Activated T-cell treated with anti-CD3 and anti-CD28 coated beads, Interleukin-2, amount 50 U/mL, for 24 hours (primary cell): ENCODE results near the gene LBHD2.

ENCODE experiments used
- DNase-seq: peaks from one replicate; pipeline ENCODE4 v3.0.0-alpha.2; 2020
- H3K27ac Mint-ChIP-seq: 2 replicates; pipeline ENCODE4 v1.8.0; 2020; ENCODE audit warnings: mild to moderate bottlenecking, mixed read lengths
- H3K27me3 Mint-ChIP-seq: 2 replicates; pipeline ENCODE4 v1.8.0; 2020; ENCODE audit warnings: mixed read lengths
- H3K36me3 Mint-ChIP-seq: 2 replicates; pipeline ENCODE4 v1.8.0; 2020; ENCODE audit warnings: low read depth, mixed read lengths
- H3K4me1 Mint-ChIP-seq: 2 replicates; pipeline ENCODE4 v1.8.0; 2020; ENCODE audit warnings: low read depth, mixed read lengths
- H3K4me3 Mint-ChIP-seq: 2 replicates; pipeline ENCODE4 v1.8.0; 2020; ENCODE audit warnings: mild to moderate bottlenecking, moderate library complexity, mixed read lengths
- H3K9me3 Mint-ChIP-seq: 2 replicates; pipeline ENCODE4 v1.8.0; 2020; ENCODE audit warnings: mixed read lengths

Gene LBHD2

DNA sequence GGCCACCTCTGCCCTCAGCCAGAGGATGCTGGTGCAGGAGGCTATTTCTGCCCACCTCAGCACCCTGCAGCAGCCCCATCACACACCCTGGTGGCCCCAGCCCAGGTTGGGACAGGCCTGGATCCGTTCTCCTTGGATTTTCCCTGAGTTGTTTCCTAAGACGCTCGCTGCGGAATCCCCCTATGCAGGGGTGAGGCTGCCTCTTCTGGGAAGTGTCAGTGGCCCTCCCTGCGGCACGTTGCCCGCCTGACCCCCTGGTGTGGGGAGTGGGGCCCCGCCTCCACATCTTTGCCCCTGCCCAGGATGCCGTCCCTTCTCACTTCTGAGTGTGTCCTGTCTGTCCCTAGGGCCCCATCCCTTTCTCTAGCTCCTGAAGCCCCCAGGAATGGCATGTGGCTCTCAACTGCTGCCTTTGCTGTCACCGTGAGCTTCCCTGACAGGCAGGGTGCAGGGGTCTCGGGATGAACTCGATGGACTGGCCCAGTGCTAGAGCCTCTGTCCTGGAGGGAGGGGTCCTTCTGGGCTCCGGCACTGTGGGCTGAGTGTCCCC is 9.9 kb downstream of the LBHD2 start:
- H3K27me3 Mint-ChIP-seq = peaks cover 8% of the 10 kb centered on the region
- no peak for DNase-seq
- no peak overlapping the region for H3K27ac Mint-ChIP-seq
- no peak overlapping the region for H3K4me3 Mint-ChIP-seq
- no peaks in the 10 kb centered on the region for H3K36me3 Mint-ChIP-seq
- H3K4me1 Mint-ChIP-seq = peaks cover 7% of the 10 kb centered on the region
- H3K9me3 Mint-ChIP-seq = no peaks in the 10 kb centered on the region

DNA sequence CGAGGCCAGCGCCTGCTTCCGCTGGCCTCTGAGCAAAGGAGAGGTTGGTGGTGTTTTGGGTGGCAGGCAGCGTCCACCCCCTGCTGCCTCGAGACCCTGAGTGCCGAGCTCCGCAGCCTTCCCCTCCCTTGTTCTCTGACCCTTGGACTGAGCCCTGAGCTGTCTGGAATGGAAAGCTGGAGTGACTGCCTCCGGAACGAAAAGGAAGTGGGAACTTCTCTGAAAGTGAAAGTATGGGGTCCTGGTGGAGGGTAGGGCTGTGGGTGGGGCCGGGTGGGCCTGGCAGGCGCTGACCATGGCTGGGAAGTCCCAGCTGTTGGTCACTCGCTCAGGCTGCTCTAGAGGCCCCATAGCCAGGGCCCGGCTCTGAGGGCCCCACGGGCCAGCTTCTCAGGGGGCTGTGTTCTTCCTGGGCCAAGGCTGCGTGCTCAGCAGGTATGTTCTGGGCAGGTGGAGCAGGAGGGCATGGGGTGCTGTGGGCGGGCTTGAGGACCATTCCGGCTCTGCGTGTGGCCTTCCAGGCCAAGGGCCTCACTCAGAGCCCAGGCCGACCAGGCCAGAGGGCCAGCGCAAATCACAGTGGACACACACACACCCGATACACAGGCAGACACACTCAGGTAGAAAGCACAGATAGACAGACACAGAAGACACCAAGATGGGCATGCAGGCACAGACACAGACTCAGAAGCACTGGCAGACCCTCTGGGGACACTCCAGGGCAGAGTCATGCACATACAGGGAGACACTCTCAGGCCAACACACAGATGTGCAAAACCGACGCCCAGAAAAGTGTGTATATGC is 10.6 kb downstream of the LBHD2 start, which contains the start of gene EXOC3L4:
TSS of gene EXOC3L4 (plus strand) at position 320 of the 804 bp plus-strand sequence. CDS start 5,495 bp downstream, outside the sequence.
- Mint-ChIP-seq H3K9me3 (no peaks in the 10 kb centered on the region), H3K4me3 (no peak within 1 kb of the TSS), H3K27me3 (peaks cover 8% of the 10 kb centered on the region), H3K4me1 (peaks cover 7% of the 10 kb centered on the region), H3K36me3 (no peaks in the 10 kb centered on the region), H3K27ac (no peak within 1 kb of the TSS)
- no peak for DNase-seq

DNA sequence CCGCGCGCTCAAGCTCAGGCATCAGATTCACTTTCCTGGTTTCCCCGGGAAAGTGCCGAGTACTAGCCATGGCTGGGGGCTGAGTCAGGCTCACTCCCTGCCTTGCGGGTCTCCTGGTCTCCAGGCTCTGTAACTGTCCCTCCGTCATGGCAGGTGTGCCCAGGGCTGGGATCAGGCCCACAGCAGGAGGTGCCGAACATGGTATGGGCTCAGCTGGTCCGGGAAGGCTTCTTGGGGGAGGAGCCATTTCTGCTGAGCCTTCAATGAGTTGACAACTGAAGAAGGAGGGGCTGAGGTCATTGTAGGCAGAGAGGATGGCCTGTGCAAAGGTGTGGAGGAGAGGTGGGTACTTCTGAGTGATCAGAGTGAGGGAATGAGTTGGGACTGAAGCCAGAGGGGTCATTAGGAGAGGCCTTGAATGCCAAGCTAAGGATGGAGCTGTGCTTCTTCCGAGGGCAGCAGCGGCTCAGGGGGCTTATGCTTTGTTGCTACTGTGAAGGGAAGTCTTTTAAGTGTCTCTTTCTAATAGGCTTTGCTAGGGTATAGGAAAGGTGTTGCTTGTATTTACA is 11.3 kb downstream of the LBHD2 start:
- H3K27ac Mint-ChIP-seq = no peak overlapping the region
- H3K36me3 Mint-ChIP-seq = no peaks in the 10 kb centered on the region
- DNase-seq = no peak
- H3K27me3 Mint-ChIP-seq = peaks cover 12% of the 10 kb centered on the region
- H3K4me1 Mint-ChIP-seq = peaks cover 7% of the 10 kb centered on the region
- H3K4me3 Mint-ChIP-seq = no peak overlapping the region
- H3K9me3 Mint-ChIP-seq = no peaks in the 10 kb centered on the region

DNA sequence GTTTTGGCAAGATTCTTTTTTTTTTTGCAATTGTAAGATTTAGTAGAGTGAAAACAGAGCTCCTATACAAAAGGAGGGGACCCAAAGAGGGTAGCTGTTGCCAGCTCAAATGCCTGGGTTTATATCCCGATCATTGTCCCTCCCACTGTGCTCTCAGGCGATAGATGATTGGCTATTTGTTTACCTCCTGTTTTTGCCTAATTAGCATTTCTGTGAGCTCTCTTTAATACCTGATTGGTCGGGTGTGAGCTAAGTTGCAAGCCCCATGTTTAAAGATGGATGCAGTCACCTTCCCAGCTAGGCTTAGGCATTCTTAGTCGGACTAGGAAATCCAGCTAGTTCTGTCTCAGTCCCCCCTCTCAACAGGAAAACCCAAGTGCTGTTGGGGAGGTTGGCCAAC is 12.4 kb downstream of the LBHD2 start:
- H3K9me3 Mint-ChIP-seq = no peaks in the 10 kb centered on the region
- DNase-seq = no peak
- H3K4me1 Mint-ChIP-seq = peaks cover 2% of the 10 kb centered on the region
- H3K4me3 Mint-ChIP-seq = no peak overlapping the region
- no peaks in the 10 kb centered on the region for H3K36me3 Mint-ChIP-seq
- no peak overlapping the region for H3K27ac Mint-ChIP-seq
- H3K27me3 Mint-ChIP-seq = peaks cover 11% of the 10 kb centered on the region

DNA sequence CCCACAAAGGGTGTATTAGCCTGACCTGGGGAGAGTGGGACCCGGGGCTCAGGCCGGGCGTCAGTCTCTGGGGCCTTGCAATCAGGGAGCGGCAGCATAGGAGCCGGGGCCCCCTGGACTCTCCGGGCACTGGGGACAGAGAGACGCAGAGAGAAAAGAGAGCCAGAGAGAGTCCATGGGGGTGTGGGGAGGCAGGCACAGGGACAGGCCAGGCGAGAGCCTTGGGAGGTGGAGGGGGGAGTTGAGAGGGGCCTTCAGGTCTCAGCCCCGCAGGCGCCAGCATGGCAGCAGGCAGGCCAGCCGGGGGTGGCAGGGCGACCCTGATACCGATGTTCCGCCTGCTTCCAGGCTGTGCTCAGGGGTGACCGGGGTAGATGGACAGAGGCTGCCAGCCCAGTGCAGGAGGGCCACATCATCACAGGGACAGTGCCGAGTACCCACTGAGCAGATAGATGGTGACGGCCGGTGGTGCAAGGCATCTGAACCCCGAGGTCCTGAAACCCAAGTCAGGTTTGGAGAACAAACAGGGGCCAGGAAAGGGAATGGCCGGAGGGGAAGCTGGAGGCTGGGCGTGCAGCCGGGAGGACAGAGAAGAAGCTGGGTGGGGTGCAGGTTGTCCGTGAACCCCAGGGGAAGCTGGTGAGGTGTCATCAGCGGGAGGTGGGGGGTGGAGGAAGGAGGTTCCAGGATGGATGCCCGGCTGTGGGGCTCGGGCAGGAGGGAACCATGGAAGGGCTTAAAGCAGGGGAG is 13.4 kb downstream of the LBHD2 start:
- no peak overlapping the region for H3K27ac Mint-ChIP-seq
- H3K9me3 Mint-ChIP-seq = no peaks in the 10 kb centered on the region
- H3K36me3 Mint-ChIP-seq = no peaks in the 10 kb centered on the region
- peaks cover 19% of the 10 kb centered on the region for H3K27me3 Mint-ChIP-seq
- no peaks in the 10 kb centered on the region for H3K4me1 Mint-ChIP-seq
- no peak overlapping the region for H3K4me3 Mint-ChIP-seq
- no peak for DNase-seq

DNA sequence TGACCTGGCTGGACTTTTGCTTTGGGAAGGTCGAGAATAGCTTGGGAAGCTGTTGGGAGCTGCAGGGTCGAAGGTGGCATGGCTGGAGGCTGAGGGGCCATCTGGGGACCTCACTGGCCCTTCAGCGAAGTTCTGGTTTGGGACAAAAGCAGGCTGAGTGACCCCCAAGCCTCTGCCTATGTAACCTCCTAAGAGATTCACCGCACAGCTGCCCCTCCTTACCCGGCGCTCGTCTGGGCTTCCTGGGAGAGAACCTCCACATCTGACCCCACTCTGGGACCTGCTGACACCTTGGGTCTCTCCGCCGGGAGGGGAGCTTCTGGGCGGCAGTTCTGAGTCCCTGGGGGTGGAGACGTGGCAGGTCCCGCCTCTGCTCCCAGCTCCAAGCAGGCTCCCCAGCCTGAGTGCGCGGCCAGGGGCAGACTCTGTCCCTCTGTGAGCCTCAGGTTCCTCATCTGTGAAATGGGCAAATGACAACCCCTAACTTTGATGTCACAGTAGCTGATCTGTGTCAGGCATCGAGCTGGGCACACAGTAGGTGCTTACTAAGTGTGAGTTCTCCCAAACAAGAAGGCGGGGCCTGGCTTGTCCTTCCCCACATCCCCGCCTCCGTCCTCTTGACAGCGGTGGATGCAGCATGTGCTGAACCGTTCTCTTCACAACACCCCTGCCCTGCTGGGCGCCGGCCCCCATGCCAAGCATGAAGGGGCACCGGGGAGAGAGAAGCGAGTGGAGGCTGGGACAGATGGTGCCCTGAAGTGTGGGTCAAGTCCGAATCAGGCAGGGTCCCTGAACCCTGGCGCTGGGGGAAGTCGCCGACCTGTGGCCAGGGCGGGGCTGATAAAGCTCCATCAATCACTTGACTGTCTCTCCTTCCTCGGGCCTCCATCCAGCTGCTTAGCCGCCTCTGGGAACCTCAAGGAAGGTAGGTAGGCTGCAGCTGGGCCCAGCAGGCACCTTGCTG is 14.3 kb downstream of the LBHD2 start:
- Mint-ChIP-seq H3K4me3 (no peak overlapping the region), H3K27ac (no peak overlapping the region), H3K9me3 (no peaks in the 10 kb centered on the region), H3K27me3 (peaks cover 26% of the 10 kb centered on the region), H3K36me3 (no peaks in the 10 kb centered on the region), H3K4me1 (no peaks in the 10 kb centered on the region)
- DNase-seq = no peak

DNA sequence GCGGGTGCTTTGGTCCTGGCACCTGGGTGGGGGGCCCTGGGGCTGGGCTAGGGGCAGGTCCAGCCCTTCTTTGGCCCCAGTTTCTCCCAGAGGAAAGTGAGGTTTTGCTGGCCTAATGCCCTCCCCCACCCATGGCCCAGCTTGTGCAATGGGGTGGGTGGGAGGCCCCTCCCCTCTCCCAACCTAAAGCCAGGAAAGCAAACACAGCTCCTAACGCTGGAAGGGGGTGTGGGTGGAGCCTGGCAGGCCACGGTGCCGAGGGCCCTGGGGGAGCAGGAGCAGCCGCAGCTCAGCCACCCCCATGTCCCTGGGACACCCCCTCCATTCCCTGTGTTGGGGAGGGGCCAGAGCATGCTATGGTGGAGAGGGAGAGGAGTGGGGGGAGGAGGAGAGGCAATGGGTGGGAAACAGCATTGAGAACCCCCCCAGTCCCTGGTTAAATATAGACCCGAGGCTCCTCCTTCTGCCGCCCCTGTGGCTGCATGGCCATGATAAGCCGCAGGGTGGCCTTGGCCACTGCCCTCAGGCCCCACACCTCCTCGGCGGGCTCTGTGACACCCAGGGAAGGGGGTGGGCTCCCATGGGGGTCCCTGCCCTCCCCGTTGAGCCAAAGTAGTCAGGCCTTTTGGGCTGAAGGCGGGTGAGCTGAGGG is 15.2 kb downstream of the LBHD2 start:
- H3K36me3 Mint-ChIP-seq = no peaks in the 10 kb centered on the region
- H3K4me3 Mint-ChIP-seq = no peak overlapping the region
- H3K9me3 Mint-ChIP-seq = no peaks in the 10 kb centered on the region
- peaks cover 31% of the 10 kb centered on the region for H3K27me3 Mint-ChIP-seq
- H3K4me1 Mint-ChIP-seq = peaks cover 2% of the 10 kb centered on the region
- no peak overlapping the region for H3K27ac Mint-ChIP-seq
- DNase-seq = no peak

DNA sequence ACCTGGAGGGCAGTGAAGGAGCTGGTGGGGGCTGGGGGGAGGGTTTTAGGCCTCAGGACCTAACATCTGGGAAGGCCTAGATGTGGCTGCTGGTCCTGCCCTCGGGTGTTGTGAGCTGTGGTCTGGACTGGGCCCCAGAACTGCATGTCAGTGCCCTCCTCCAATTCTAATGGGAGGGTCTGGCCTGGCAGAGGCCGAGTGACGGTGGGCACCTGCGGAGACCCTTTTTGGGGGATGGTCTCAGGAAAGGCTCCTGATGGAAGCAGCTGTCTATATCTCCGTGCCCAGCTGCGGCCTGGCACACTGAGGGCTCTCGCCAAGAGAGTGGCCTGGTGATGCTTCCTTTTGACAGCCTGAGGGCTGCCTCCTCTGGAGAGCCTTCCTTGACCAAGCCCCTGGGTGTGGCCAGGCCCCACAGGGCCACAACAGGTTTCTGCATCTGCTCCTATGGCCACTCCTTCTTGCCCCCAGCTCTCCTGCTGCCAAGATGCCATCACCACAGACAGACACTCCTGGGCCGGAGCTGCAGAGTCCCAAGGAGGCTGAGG is 15.8 kb downstream of the LBHD2 start:
- Mint-ChIP-seq H3K27ac (no peak overlapping the region), H3K27me3 (peaks cover 36% of the 10 kb centered on the region), H3K4me1 (peaks cover 3% of the 10 kb centered on the region), H3K9me3 (no peaks in the 10 kb centered on the region), H3K4me3 (no peak overlapping the region), H3K36me3 (no peaks in the 10 kb centered on the region)
- no peak for DNase-seq

DNA sequence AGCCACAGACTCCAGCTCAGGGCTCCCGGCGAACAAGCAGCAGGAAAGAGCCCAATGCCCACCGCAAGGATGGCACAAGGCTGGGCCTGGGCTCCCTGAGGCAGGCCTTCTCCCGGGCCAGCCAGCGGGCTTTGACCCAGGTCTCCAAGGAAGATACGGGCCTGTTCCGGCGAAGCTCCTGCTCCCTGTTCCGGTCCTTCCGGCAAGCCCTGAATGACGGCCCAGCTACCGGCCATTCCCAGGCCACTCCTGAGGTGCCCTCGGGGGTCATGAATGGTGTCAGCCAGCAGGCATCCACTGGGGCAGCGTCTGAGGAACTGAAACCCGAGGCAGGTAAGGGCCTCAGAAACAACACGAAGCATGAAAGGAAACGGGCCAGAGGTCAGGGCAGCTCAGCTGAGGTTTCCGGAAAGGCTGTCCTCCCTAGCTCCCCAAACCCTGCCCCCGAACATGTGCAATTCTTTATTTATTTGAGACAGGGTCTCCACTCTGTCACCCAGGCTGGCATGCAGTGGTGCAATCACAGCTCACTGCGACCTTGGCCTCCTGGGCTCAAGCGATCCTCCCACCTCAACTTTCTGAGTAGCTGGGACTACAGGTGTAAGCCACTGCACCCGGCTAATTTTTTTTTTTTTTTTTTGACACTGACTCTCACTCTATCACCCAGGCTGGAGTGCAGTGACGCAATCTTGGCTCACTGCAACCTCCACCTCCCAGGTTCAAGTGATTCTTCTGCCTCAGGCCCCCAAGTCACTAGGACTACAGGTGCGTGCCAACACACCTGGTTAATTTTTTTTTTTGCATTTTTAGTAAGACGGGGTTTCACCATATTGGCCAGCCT is 16.5 kb downstream of the LBHD2 start:
- Mint-ChIP-seq H3K36me3 (no peaks in the 10 kb centered on the region), H3K27me3 (peaks cover 43% of the 10 kb centered on the region), H3K27ac (no peak overlapping the region), H3K4me3 (no peak overlapping the region), H3K9me3 (no peaks in the 10 kb centered on the region), H3K4me1 (peaks cover 8% of the 10 kb centered on the region)
- DNase-seq = no peak

DNA sequence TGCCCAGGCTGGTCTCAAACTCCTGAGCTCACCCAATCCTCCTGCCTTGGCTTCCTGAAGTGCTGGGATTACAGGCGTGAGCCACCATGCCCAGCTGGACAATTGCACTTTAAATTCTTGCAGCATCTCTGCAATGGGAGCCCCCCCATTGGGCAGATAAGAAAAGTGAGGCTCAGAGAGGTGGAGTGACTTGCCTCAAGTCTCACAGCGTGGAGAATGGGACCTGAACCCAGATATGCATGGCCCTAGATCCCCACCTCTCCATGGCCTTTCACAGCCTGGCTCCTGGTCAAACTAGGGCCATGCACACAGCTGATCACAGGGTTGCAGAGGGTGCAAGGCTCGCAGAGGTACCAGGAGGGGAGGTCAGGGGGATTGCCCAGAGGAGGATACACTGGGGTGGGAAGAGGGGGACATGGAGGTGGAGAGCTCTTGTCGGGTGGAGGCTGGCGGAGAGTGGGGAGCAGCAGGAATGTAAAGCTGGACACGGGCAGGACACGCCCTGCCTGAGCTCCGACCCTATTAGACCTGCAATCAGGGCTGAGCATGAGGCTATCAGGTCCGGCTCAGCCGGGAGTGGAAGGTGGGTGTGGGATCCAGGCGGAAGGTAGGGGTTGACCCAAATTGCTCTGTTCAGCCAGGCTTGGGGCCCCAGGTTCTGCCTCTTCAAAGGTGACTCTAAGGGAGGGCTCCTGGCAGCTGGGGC is 17.4 kb downstream of the LBHD2 start:
- H3K27ac Mint-ChIP-seq = no peak overlapping the region
- DNase-seq = no peak
- no peak overlapping the region for H3K4me3 Mint-ChIP-seq
- H3K27me3 Mint-ChIP-seq = peaks cover 52% of the 10 kb centered on the region
- H3K9me3 Mint-ChIP-seq = no peaks in the 10 kb centered on the region
- H3K36me3 Mint-ChIP-seq = no peaks in the 10 kb centered on the region
- H3K4me1 Mint-ChIP-seq = peaks cover 8% of the 10 kb centered on the region

DNA sequence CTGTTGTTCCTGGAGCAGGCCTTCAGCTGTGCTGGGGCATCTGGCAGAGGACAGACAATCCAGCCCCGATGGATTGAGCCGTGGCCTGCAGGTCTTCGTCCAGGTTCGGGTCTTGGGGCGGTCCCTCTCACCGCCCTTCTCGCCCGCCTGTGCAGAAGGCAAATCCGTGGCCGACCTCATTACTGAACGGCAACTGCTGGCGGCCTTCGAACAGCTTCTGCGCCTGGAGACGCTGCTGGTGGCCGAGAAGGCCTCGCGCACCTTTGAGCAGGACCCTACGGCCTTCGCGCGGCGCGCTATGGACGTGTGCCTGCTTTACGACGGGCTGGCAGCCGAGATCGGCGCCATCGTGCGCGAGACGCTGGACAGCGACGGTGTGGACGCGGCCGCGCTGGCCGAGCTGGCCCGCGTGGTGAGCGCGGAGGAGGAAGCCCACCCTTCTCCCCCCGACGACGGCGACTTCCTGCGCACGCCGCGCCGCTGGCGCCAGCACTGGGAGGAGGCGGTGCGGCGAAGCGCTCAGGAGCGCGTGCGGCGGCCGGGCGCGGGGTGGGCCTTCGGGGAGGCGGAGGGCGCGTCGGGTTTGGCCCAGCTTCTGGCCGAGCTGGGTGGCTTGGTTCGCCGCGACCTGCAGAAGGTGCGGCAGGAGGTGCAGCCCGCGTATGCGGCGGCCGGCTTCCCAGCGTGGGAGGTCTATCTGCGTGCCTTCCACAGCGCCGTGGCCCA is 18.1 kb downstream of the LBHD2 start:
- H3K36me3 Mint-ChIP-seq = no peaks in the 10 kb centered on the region
- peaks cover 55% of the 10 kb centered on the region for H3K27me3 Mint-ChIP-seq
- no peak for DNase-seq
- H3K9me3 Mint-ChIP-seq = no peaks in the 10 kb centered on the region
- H3K4me3 Mint-ChIP-seq = no peak overlapping the region
- H3K27ac Mint-ChIP-seq = no peak overlapping the region
- H3K4me1 Mint-ChIP-seq = peaks cover 8% of the 10 kb centered on the region
